SH-SY5Y (cell line): Measurements from ENCODE around the gene MAST4.

Source experiments
- GATA2 ChIP-seq: IDR thresholded peaks from 2 replicates; pipeline ENCODE4 v1.6.1; 2011; ENCODE audit warnings: mild to moderate bottlenecking, low read depth, low read length
- GATA3 ChIP-seq: IDR thresholded peaks from 2 replicates; pipeline ENCODE4 v1.6.1; 2011; ENCODE audit warnings: low read depth, mild to moderate bottlenecking, low read length, moderate library complexity

GRCh38 chr5:66939094-66939493, 342.9 kb downstream of the MAST4 start:
- TF ChIP-seq GATA2: no peak
- no peak for TF ChIP-seq GATA3
